ENCODE data around the gene EBF3. TPM values are rescaled to one million over a fixed set of nuclear protein-coding genes. Genes with fewer than 3 reads are reported as not detected.

The EBF3 gene
- total RNA-seq, 1 experiment from 2014 or later: 0.12 TPM

DNA sequence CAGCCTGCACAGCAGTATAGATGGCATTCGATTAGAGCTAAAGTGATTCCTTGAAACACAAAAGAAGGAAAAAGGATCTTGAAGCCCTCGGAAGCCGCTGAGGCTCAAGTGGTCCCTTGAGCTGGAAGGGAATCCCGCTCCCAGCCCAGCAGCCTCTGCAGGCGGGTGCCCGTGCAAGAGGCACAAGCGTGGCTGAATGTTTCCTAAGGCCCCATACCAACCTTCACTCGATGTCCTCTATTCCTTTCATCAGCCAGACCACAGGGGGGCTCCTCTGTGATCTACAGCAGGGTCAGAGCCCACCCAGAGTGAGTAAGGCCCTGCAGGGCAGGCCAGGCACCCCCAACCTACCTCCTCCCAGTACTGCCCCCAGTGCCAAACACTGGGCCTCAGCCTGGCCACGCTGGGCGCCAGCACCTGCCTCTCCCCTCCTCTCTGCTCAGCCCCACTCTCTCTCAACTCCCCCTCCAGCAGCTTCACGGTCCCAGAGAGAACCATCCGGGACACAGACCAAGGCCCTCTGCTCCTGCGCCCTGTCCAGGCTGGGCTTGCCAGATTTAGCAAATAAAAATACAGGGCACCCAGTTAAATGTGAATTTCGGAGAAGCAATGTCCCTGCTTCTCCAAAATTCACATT lies 30.5 kb downstream of the EBF3 start:
- H3K4me1 ChIP-seq (ENCODE audit: control insufficient read depth in 1 of 2, insufficient read depth in 2 of 2, low read length in 2 of 2): no peaks in the 10 kb centered on the region
- no peak overlapping the region for H3K9ac ChIP-seq (ENCODE audit: low read length)
- no peaks in the 10 kb centered on the region for H3K36me3 ChIP-seq (ENCODE audit: control insufficient read depth in 1 of 2, insufficient read depth in 2 of 2, low read length in 2 of 2)
- H3K9me2 ChIP-seq (ENCODE audit: insufficient read depth): no peaks in the 10 kb centered on the region
- no peaks in the 10 kb centered on the region for H3K9me3 ChIP-seq (ENCODE audit: control insufficient read depth in 1 of 2, insufficient read depth in 1 of 2, low read depth in 1 of 2, low read length in 2 of 2)
- DNase-seq (ENCODE audit: low read depth, low spot score) (no peak), ATAC-seq (no peak)
- no peak overlapping the region for H3K4me2 ChIP-seq (ENCODE audit: low read length)
- no peak overlapping the region for H3K27ac ChIP-seq (ENCODE audit: low read depth, low read length)
- intact Hi-C loops (cut with micrococcal nuclease): no loop called here
- CTCF ChIA-PET: no interaction called here
- no peaks in the 10 kb centered on the region for H3K27me3 ChIP-seq (ENCODE audit: insufficient read depth, low read length)
- RAD21 ChIA-PET (ENCODE audit: low non-redundant PET in 1 of 2, low total read pairs in 2 of 2, uncharacterized antibody in 2 of 2, unreplicated experiment in 2 of 2): no interaction called here
- no peaks in the 10 kb centered on the region for H3K79me2 ChIP-seq (ENCODE audit: insufficient read depth, low read length)
- no peak overlapping the region for H3K4me3 ChIP-seq (replicated peaks in 1 of 2; ENCODE audit: low read depth in 1 of 2, low read length in 2 of 2)
- POLR2A ChIA-PET: no interaction called here
- BruUV-seq (replicated peaks): no TSS peak
- no peaks in the 10 kb centered on the region for H4K20me1 ChIP-seq (ENCODE audit: insufficient read depth)
- no peak overlapping the region for H2AFZ ChIP-seq (ENCODE audit: low read depth, low read length, poor library complexity, severe bottlenecking)
- TF ChIP-seq POLR2A (IDR thresholded peaks at IDR 0.05; ENCODE audit: borderline replicate concordance, extremely low read depth, insufficient read depth, insufficient read length) (no peak), FOSL1 (IDR thresholded peaks at IDR 0.05; ENCODE audit: low read depth) (no peak), CBX3 (IDR thresholded peaks at IDR 0.05; ENCODE audit: low read depth) (no peak), EZH2phosphoT487 (IDR thresholded peaks at IDR 0.05; ENCODE audit: borderline replicate concordance) (no peak)
- TF ChIP-seq, protein P1, sequence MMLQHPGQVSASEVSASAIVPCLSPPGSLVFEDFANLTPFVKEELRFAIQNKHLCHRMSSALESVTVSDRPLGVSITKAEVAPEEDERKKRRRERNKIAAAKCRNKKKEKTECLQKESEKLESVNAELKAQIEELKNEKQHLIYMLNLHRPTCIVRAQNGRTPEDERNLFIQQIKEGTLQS (IDR thresholded peaks at IDR 0.05): no peak

DNA sequence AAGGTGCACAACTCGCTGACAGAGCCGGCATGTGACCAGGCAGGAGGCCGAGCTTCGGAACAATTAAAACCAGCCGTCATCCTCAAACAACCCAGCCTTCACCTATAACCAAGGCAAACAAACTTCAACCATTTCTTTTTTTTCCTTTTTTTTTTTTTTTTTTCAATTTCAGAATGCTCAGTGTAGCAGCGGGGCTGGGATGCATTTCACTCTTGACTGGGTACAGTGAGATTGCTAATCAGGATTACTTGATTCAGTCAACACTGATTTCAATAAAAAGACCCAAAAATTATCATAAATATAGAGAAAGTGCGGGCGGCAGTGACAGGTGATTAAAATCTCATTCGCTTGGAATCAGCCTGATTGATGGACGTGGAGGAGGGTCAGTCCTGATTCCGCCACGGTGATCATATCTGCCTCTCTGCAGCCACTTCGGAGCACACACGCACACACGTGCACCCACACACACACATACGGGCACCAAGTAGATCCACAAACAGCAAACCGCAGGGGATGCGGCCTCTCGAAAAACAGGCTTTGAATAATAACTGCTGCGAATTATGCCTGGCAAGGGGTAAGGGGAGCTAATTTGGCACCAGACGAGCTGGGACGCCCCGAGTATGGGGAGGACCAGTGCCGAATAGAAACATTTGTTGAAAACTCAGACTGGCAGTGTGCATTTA lies 31.2 kb downstream of the EBF3 start:
- Histone ChIP-seq H3K9ac (ENCODE audit: low read length) (no peak overlapping the region), H4K20me1 (ENCODE audit: insufficient read depth) (no peaks in the 10 kb centered on the region), H3K4me2 (ENCODE audit: low read length) (no peak overlapping the region), H2AFZ (ENCODE audit: low read depth, low read length, poor library complexity, severe bottlenecking) (no peak overlapping the region), H3K27me3 (ENCODE audit: insufficient read depth, low read length) (no peaks in the 10 kb centered on the region), H3K79me2 (ENCODE audit: insufficient read depth, low read length) (no peaks in the 10 kb centered on the region), H3K9me3 (ENCODE audit: control insufficient read depth in 1 of 2, insufficient read depth in 1 of 2, low read depth in 1 of 2, low read length in 2 of 2) (no peaks in the 10 kb centered on the region), H3K4me1 (ENCODE audit: control insufficient read depth in 1 of 2, insufficient read depth in 2 of 2, low read length in 2 of 2) (no peaks in the 10 kb centered on the region), H3K9me2 (ENCODE audit: insufficient read depth) (no peaks in the 10 kb centered on the region), H3K27ac (ENCODE audit: low read depth, low read length) (no peak overlapping the region), H3K4me3 (replicated peaks in 1 of 2; ENCODE audit: low read depth in 1 of 2, low read length in 2 of 2) (no peak overlapping the region), H3K36me3 (ENCODE audit: control insufficient read depth in 1 of 2, insufficient read depth in 2 of 2, low read length in 2 of 2) (no peaks in the 10 kb centered on the region)
- no peak for DNase-seq (ENCODE audit: low read depth, low spot score)
- intact Hi-C loops (cut with micrococcal nuclease): no loop called here
- no TSS peak for BruUV-seq (replicated peaks)
- POLR2A ChIA-PET: no interaction called here
- CTCF ChIA-PET: no interaction called here
- RAD21 ChIA-PET (ENCODE audit: low non-redundant PET in 1 of 2, low total read pairs in 2 of 2, uncharacterized antibody in 2 of 2, unreplicated experiment in 2 of 2): no interaction called here
- no peak for ATAC-seq
- no peak for TF ChIP-seq SP1 (IDR thresholded peaks at IDR 0.05; ENCODE audit: low read depth)

All from HCT116 (cell line).